Gastroesophageal sphincter (tissue), 3 donors: Measurements from ENCODE around the gene CEP68.

Source experiments
- POLR2A ChIP-seq, 2 donors: fragments of 450-650 bp; IDR thresholded peaks; one replicate each; pipeline ENCODE4 v1.6.1; 2017; ENCODE audit warnings: antibody characterized with exemption in 2 of 2, mild to moderate bottlenecking in 2 of 2, moderate library complexity in 1 of 2
- POLR2AphosphoS5 ChIP-seq: sonication (generic); formaldehyde crosslinking; IDR thresholded peaks from one replicate; pipeline ENCODE4 v1.6.1; 2017; ENCODE audit warnings: antibody characterized with exemption
- TF ChIP-seq, protein P1 (sequence below), 4 experiments: fragments of 200-600 bp in 2 of 4; fragments of 450-650 bp in 2 of 4; sonication (generic) in 1 of 4; IDR thresholded peaks; one replicate each; pipeline ENCODE4 v1.5.1; 2017 to 2019; ENCODE audit warnings: antibody characterized with exemption in 4 of 4, mild to moderate bottlenecking in 2 of 4, moderate library complexity in 2 of 4

DNA sequence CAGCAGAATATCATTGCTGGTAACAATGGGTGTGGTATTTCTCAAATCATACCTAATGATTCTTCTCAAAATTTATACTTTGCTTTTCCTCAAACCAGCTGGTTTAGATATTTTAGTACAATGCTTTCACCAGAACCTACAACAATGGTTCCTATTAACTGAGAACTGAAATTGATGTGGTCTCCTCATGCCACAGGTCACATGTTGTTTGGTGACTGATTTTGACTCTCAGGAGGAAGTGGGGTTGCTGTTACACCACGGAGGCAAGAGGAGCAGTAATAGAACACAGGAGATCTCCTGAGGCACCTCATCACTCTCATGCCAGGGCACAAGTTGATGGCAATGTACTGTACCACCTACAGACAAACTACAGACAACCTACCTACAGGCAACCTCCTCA, 3.0 kb upstream of the CEP68 start:
- TF ChIP-seq, protein P1, sequence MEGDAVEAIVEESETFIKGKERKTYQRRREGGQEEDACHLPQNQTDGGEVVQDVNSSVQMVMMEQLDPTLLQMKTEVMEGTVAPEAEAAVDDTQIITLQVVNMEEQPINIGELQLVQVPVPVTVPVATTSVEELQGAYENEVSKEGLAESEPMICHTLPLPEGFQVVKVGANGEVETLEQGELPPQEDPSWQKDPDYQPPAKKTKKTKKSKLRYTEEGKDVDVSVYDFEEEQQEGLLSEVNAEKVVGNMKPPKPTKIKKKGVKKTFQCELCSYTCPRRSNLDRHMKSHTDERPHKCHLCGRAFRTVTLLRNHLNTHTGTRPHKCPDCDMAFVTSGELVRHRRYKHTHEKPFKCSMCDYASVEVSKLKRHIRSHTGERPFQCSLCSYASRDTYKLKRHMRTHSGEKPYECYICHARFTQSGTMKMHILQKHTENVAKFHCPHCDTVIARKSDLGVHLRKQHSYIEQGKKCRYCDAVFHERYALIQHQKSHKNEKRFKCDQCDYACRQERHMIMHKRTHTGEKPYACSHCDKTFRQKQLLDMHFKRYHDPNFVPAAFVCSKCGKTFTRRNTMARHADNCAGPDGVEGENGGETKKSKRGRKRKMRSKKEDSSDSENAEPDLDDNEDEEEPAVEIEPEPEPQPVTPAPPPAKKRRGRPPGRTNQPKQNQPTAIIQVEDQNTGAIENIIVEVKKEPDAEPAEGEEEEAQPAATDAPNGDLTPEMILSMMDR (IDR thresholded peaks at IDR 0.05) = no peak
- no peak for TF ChIP-seq POLR2AphosphoS5
- TF ChIP-seq POLR2A (IDR thresholded peaks at IDR 0.05) = no peak
